Neuron (in vitro differentiated cells): Measurements from ENCODE around the gene MYO1D.

ENCODE experiments used
- H2AFZ ChIP-seq: one replicate; pipeline ENCODE4 v1.6.1; 2013; ENCODE audit warnings: low read depth, mild to moderate bottlenecking, inconsistent platforms, low read length, moderate library complexity
- H3K27me3 ChIP-seq: one replicate; pipeline ENCODE4 v1.6.1; 2013; ENCODE audit warnings: low read length; ENCODE audit not compliant: insufficient read depth
- H3K36me3 ChIP-seq: one replicate; pipeline ENCODE4 v1.6.1; 2013; ENCODE audit warnings: low read length; ENCODE audit not compliant: insufficient read depth
- H3K4me1 ChIP-seq: one replicate; pipeline ENCODE4 v1.6.1; 2013; ENCODE audit warnings: low read length; ENCODE audit not compliant: insufficient read depth
- H3K4me3 ChIP-seq: 2 replicates; pipeline ENCODE4 v1.5.1; 2013; ENCODE audit warnings: mild to moderate bottlenecking, low read length, moderate library complexity
- H3K9me3 ChIP-seq: one replicate; pipeline ENCODE4 v1.6.1; 2013; ENCODE audit warnings: low read length

MYO1D gene

GRCh38 chr17:32586666-32587065 lies 290.3 kb downstream of the MYO1D start:
- no peaks in the 10 kb centered on the region for H3K4me1 ChIP-seq
- no peak overlapping the region for H3K4me3 ChIP-seq
- no peaks in the 10 kb centered on the region for H3K36me3 ChIP-seq
- no peak overlapping the region for H2AFZ ChIP-seq
- H3K27me3 ChIP-seq, result no peaks in the 10 kb centered on the region
- no peaks in the 10 kb centered on the region for H3K9me3 ChIP-seq

- Histone ChIP-seq H3K4me1 (no peaks in the 10 kb centered on the region), H3K36me3 (no peaks in the 10 kb centered on the region), H3K4me3 (no peak overlapping the region)
Observed at GRCh38 chr17:32584792-32585191, 292.1 kb downstream of the MYO1D start.

GRCh38 chr17:32583053-32583452 lies 293.9 kb downstream of the MYO1D start:
- Histone ChIP-seq H2AFZ (no peak overlapping the region), H3K9me3 (no peaks in the 10 kb centered on the region), H3K36me3 (no peaks in the 10 kb centered on the region), H3K4me1 (no peaks in the 10 kb centered on the region), H3K27me3 (no peaks in the 10 kb centered on the region), H3K4me3 (no peak overlapping the region)

More at GRCh38 chr17:32584792-32585191, 292.1 kb downstream of the MYO1D start:
- no peaks in the 10 kb centered on the region for H3K9me3 ChIP-seq
- no peak overlapping the region for H2AFZ ChIP-seq
- no peaks in the 10 kb centered on the region for H3K27me3 ChIP-seq

- Histone ChIP-seq H2AFZ (no peak overlapping the region), H3K4me3 (no peak overlapping the region), H3K9me3 (no peaks in the 10 kb centered on the region), H3K27me3 (no peaks in the 10 kb centered on the region), H3K36me3 (no peaks in the 10 kb centered on the region), H3K4me1 (no peaks in the 10 kb centered on the region)
Observed at GRCh38 chr17:32575852-32576251, 301.1 kb downstream of the MYO1D start.

GRCh38 chr17:32570081-32570396 lies 306.9 kb downstream of the MYO1D start:
- Histone ChIP-seq H3K9me3 (no peaks in the 10 kb centered on the region), H2AFZ (no peak overlapping the region), H3K4me1 (no peaks in the 10 kb centered on the region), H3K27me3 (no peaks in the 10 kb centered on the region), H3K4me3 (no peak overlapping the region), H3K36me3 (no peaks in the 10 kb centered on the region)

GRCh38 chr17:32569171-32570080 lies 307.5 kb downstream of the MYO1D start:
- no peaks in the 10 kb centered on the region for H3K9me3 ChIP-seq
- no peaks in the 10 kb centered on the region for H3K36me3 ChIP-seq
- H3K4me1 ChIP-seq, result no peaks in the 10 kb centered on the region
- no peak overlapping the region for H3K4me3 ChIP-seq
- no peaks in the 10 kb centered on the region for H3K27me3 ChIP-seq
- H2AFZ ChIP-seq, result no peak overlapping the region

- no peaks in the 10 kb centered on the region for H3K4me1 ChIP-seq
- no peaks in the 10 kb centered on the region for H3K27me3 ChIP-seq
- H3K9me3 ChIP-seq, result no peaks in the 10 kb centered on the region
- no peak overlapping the region for H2AFZ ChIP-seq
- no peaks in the 10 kb centered on the region for H3K36me3 ChIP-seq
- no peak overlapping the region for H3K4me3 ChIP-seq
Observed at GRCh38 chr17:32568705-32569104, 308.2 kb downstream of the MYO1D start.

GRCh38 chr17:32567511-32567910 lies 309.4 kb downstream of the MYO1D start:
- Histone ChIP-seq H3K4me3 (no peak overlapping the region), H2AFZ (no peak overlapping the region), H3K4me1 (no peaks in the 10 kb centered on the region), H3K27me3 (no peaks in the 10 kb centered on the region), H3K9me3 (no peaks in the 10 kb centered on the region), H3K36me3 (no peaks in the 10 kb centered on the region)

- H3K4me3 ChIP-seq, result no peak overlapping the region
- no peaks in the 10 kb centered on the region for H3K27me3 ChIP-seq
- no peaks in the 10 kb centered on the region for H3K4me1 ChIP-seq
- H3K9me3 ChIP-seq, result no peaks in the 10 kb centered on the region
- no peaks in the 10 kb centered on the region for H3K36me3 ChIP-seq
- H2AFZ ChIP-seq, result no peak overlapping the region
Observed at GRCh38 chr17:32567086-32567485, 309.8 kb downstream of the MYO1D start.

GRCh38 chr17:32566303-32566702 lies 310.6 kb downstream of the MYO1D start:
- Histone ChIP-seq H3K4me1 (no peaks in the 10 kb centered on the region), H3K4me3 (no peak overlapping the region), H3K36me3 (no peaks in the 10 kb centered on the region), H3K27me3 (no peaks in the 10 kb centered on the region), H3K9me3 (no peaks in the 10 kb centered on the region), H2AFZ (no peak overlapping the region)

- Histone ChIP-seq H3K9me3 (no peaks in the 10 kb centered on the region), H3K4me1 (no peaks in the 10 kb centered on the region), H2AFZ (no peak overlapping the region), H3K4me3 (no peak overlapping the region), H3K36me3 (no peaks in the 10 kb centered on the region), H3K27me3 (no peaks in the 10 kb centered on the region)
Observed at GRCh38 chr17:32565401-32565800, 311.5 kb downstream of the MYO1D start.

GRCh38 chr17:32564325-32564724 lies 312.6 kb downstream of the MYO1D start:
- no peak overlapping the region for H2AFZ ChIP-seq
- H3K36me3 ChIP-seq, result no peaks in the 10 kb centered on the region
- H3K4me1 ChIP-seq, result no peaks in the 10 kb centered on the region
- H3K4me3 ChIP-seq, result no peak overlapping the region
- no peaks in the 10 kb centered on the region for H3K27me3 ChIP-seq
- H3K9me3 ChIP-seq, result no peaks in the 10 kb centered on the region

- Histone ChIP-seq H3K9me3 (no peaks in the 10 kb centered on the region), H3K4me3 (no peak overlapping the region), H2AFZ (no peak overlapping the region), H3K4me1 (no peaks in the 10 kb centered on the region), H3K36me3 (no peaks in the 10 kb centered on the region), H3K27me3 (no peaks in the 10 kb centered on the region)
Observed at GRCh38 chr17:32563583-32563982, 313.3 kb downstream of the MYO1D start.
